ENCODE results near the gene TBC1D22B.

GRCh38 chr6:37210313-37210968, 47.1 kb upstream of the TBC1D22B start:
- TF ChIP-seq POLR2AphosphoS5 (IDR thresholded peaks at IDR 0.05; ENCODE audit: low read depth, low read length) (no peak), POLR2A (IDR thresholded peaks at IDR 0.05; ENCODE audit: low read depth, low read length) (no peak), TAF1 (IDR thresholded peaks at IDR 0.05; ENCODE audit: borderline replicate concordance, low read depth, low read length) (no peak)

Data from GM12892 (cell line).